PC-9 (cell line): ENCODE results near the gene TUT4. TPM values are rescaled to one million over a fixed set of nuclear protein-coding genes. Genes with fewer than 3 reads are reported as not detected.
A peak's percentile ranks its signal among the peaks of the same experiment; 100 is the strongest.

ENCODE experiments used
- BruUV-seq: library from RNA; stranded (reverse); fragments of 400-500 nt; replicated peaks from 2 replicates; lab custom pipeline; 2021; lab: Mats Ljungman, UMichigan
- CTCF ChIA-PET: fragments of 300-600 bp; sonication (Branson Sonifier 250); formaldehyde crosslinking; loops from one replicate; lab custom pipeline; 2022; ENCODE audit warnings: antibody characterized with exemption; lab: Charles Lee
- POLR2A ChIA-PET: fragments of 300-600 bp; sonication (Branson Sonifier 250); formaldehyde crosslinking; loops from one replicate; lab custom pipeline; 2022; ENCODE audit warnings: antibody characterized with exemption; ENCODE audit not compliant: unreplicated experiment; lab: Charles Lee
- DNase-seq, 2 experiments: peaks; one replicate each; pipeline versions ENCODE4 v3.0.0 to v3.0.0-alpha.2; 2015 to 2022; ENCODE audit warnings: mixed read lengths in 1 of 2
- H2AFZ ChIP-seq: fragments of 200-600 bp; sonication (generic); 2 replicates; pipeline ENCODE4 v1.8.1; 2017; ENCODE audit warnings: antibody characterized with exemption
- H3F3A ChIP-seq: fragments of 200-600 bp; sonication (generic); 2 replicates; pipeline ENCODE4 v1.8.1; 2017; ENCODE audit warnings: antibody characterized with exemption, mild to moderate bottlenecking, low read depth; ENCODE audit not compliant: insufficient read depth
- H3K27ac ChIP-seq: fragments of 200-600 bp; sonication (generic); 2 replicates; pipeline ENCODE4 v1.6.1; 2016; ENCODE audit warnings: mixed run types
- H3K27me3 ChIP-seq: fragments of 200-600 bp; sonication (generic); 2 replicates; pipeline ENCODE4 v1.6.1; 2016; ENCODE audit warnings: low read depth, mixed run types; ENCODE audit not compliant: insufficient read depth
- H3K36me3 ChIP-seq: fragments of 200-600 bp; sonication (generic); 2 replicates; pipeline ENCODE4 v1.6.1; 2016; ENCODE audit warnings: low read depth, mixed run types
- H3K4me1 ChIP-seq: fragments of 200-600 bp; sonication (generic); replicated peaks from 2 replicates; pipeline ENCODE4 v1.6.1; 2016; ENCODE audit warnings: mixed run types; ENCODE audit not compliant: insufficient read depth
- H3K4me2 ChIP-seq: fragments of 200-600 bp; sonication (generic); 2 replicates; pipeline ENCODE4 v1.6.1; 2017; ENCODE audit warnings: mixed run types
- H3K4me3 ChIP-seq: fragments of 200-600 bp; sonication (generic); 2 replicates; pipeline ENCODE4 v1.6.1; 2016; ENCODE audit warnings: mixed run types
- H3K79me2 ChIP-seq: fragments of 200-600 bp; sonication (generic); 2 replicates; pipeline ENCODE4 v1.6.1; 2017; ENCODE audit warnings: low read depth, mixed run types
- H3K9me2 ChIP-seq: fragments of 200-600 bp; sonication (generic); 2 replicates; pipeline ENCODE4 v1.8.1; 2017; ENCODE audit warnings: mild to moderate bottlenecking; ENCODE audit not compliant: insufficient read depth
- H3K9me3 ChIP-seq: fragments of 200-600 bp; sonication (generic); 2 replicates; pipeline ENCODE4 v1.8.1; 2016; ENCODE audit warnings: low read depth; ENCODE audit not compliant: insufficient read depth
- H4K20me1 ChIP-seq: fragments of 200-600 bp; sonication (generic); 2 replicates; pipeline ENCODE4 v1.8.1; 2017; ENCODE audit not compliant: insufficient read depth
- CTCF ChIP-seq: fragments of 200-600 bp; sonication (generic); conservative IDR thresholded peaks from 2 replicates; pipeline ENCODE4 v1.6.1; 2017; ENCODE audit warnings: mixed run types, antibody characterized with exemption, mild to moderate bottlenecking, moderate library complexity
- EZH2 ChIP-seq: fragments of 200-600 bp; sonication (generic); IDR thresholded peaks from 2 replicates; pipeline ENCODE4 v1.8.0; 2017; ENCODE audit warnings: antibody characterized with exemption, low read depth
- intact Hi-C: fragments of 100-400 bp; cut with micrococcal nuclease; formaldehyde crosslinking; loops from one replicate; pipeline ENCODE4 v1.10.0; 2022; ENCODE audit not compliant: unreplicated experiment
- total RNA-seq: library from RNA; stranded (reverse); gene quantifications from 2 replicates; pipeline ENCODE4 v1.2.3, GENCODE V29; 2021

The TUT4 gene
- total RNA-seq, 1 experiment from 2014 or later: 78.3 TPM

- H3K36me3 ChIP-seq: peaks cover 22% of the 10 kb centered on the region
- peak overlapping the region; percentile 44 for H3K27ac ChIP-seq
- intact Hi-C loops: loop anchor here (5.0 to 10.0 kb wide), 2 partner anchors 142 to 260 kb away; no protein-coding TSS in a partner anchor
- no TSS peak for BruUV-seq
- no peak for DNase-seq
- H3K4me3 ChIP-seq: no peak overlapping the region
- no peaks in the 10 kb centered on the region; the same call in 1 of the 2 replicates for H4K20me1 ChIP-seq
- H3F3A ChIP-seq: peaks cover 30% of the 10 kb centered on the region
- no peaks in the 10 kb centered on the region for H3K27me3 ChIP-seq
- TF ChIP-seq CTCF: no peak
- no peak for TF ChIP-seq EZH2
- no peaks in the 10 kb centered on the region for H3K9me2 ChIP-seq
- ChIA-PET POLR2A (no interaction called here), CTCF (interaction anchor here (0.6 kb wide), 1 partner anchor 200 kb away, joined by 4 read pairs; no protein-coding TSS in a partner anchor)
- H3K9me3 ChIP-seq: no peaks in the 10 kb centered on the region
- H3K4me1 ChIP-seq: peaks cover 25% of the 10 kb centered on the region
- no peak overlapping the region for H2AFZ ChIP-seq
- no peaks in the 10 kb centered on the region for H3K79me2 ChIP-seq
- H3K4me2 ChIP-seq: no peak overlapping the region
These were observed 125.7 kb downstream of the TUT4 start for GRCh38 chr1:52427152-52427551.

DNA sequence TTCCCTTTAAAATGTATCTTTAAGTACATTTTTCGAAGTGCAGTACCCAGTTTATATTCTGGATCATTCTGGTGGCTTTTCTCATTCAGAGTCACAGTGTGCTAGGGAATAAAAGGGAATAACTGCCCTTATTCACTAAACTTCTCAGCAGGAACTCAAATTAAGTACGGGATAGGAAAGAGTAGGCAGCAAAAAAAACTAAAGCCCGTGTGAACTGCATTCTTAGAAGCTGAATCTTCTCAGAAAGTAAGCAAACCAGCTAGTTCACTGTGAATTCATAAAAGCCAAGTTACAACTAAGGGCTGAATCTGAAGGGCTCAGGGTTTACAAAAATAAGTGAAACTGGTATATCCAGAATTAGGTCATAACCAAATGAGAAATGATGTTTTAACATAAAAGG, 126.5 kb downstream of the TUT4 start:
- Histone ChIP-seq H3K4me3 (no peak overlapping the region), H3K4me1 (peaks cover 25% of the 10 kb centered on the region), H2AFZ (no peak overlapping the region), H3F3A (peaks cover 30% of the 10 kb centered on the region), H3K27me3 (no peaks in the 10 kb centered on the region), H3K36me3 (peaks cover 22% of the 10 kb centered on the region), H3K4me2 (peak overlapping the region; percentile 46; the same call in 1 of the 2 replicates), H3K27ac (peak overlapping the region; percentile 44), H3K9me2 (no peaks in the 10 kb centered on the region), H3K9me3 (no peaks in the 10 kb centered on the region), H3K79me2 (no peaks in the 10 kb centered on the region), H4K20me1 (no peaks in the 10 kb centered on the region; the same call in 1 of the 2 replicates)
- TF ChIP-seq EZH2: no peak
- TF ChIP-seq CTCF: no peak
- CTCF ChIA-PET: interaction anchor here (0.6 kb wide), 1 partner anchor 12 kb away, joined by 3 read pairs; no protein-coding TSS in a partner anchor
- intact Hi-C loops: loop anchor here (5.0 to 10.0 kb wide), 2 partner anchors 142 to 261 kb away; no protein-coding TSS in a partner anchor
- POLR2A ChIA-PET: interaction anchor here (0.5 kb wide), 1 partner anchor 242 kb away, joined by 30 read pairs; no protein-coding TSS in a partner anchor
- BruUV-seq: no TSS peak
- peak; percentile 17 to 89 for DNase-seq

DNA sequence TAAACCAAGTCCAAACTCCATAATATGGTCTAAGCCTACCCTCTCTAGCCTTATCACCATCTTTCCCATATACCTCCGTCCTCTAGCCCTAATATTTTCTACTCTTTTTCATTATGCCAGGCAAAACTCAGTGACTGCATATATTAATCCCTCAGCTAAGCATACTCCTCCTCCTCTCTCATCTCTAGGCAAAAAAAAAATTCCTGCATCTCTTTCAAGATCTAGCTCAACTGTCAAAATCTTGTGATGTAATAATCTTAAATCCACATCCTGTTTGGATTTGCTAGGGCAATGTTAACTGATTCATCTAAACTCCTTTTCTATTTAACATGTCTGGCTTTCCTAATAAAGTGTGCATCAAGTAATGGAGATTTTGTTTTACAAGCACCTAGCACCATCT, 128.1 kb downstream of the TUT4 start:
- Histone ChIP-seq H3K4me1 (peaks cover 25% of the 10 kb centered on the region), H3K27me3 (no peaks in the 10 kb centered on the region), H3K9me2 (no peaks in the 10 kb centered on the region), H3K79me2 (no peaks in the 10 kb centered on the region), H3F3A (peaks cover 30% of the 10 kb centered on the region), H3K36me3 (peaks cover 11% of the 10 kb centered on the region), H3K4me3 (no peak overlapping the region), H3K4me2 (no peak overlapping the region), H3K9me3 (no peaks in the 10 kb centered on the region), H4K20me1 (no peaks in the 10 kb centered on the region; the same call in 1 of the 2 replicates), H3K27ac (no peak overlapping the region), H2AFZ (no peak overlapping the region)
- ChIA-PET POLR2A (no interaction called here), CTCF (no interaction called here)
- BruUV-seq: no TSS peak
- no peak for DNase-seq
- TF ChIP-seq CTCF: no peak
- no peak for TF ChIP-seq EZH2
- intact Hi-C loops: loop anchor here (5.0 to 10.0 kb wide), 2 partner anchors 140 to 262 kb away; no protein-coding TSS in a partner anchor
